ENCODE results near the gene BTN3A1. TPM values are rescaled to one million over a fixed set of nuclear protein-coding genes. Genes with fewer than 3 reads are reported as not detected.
"Not testable (repeated sequence)": the region's sequence is repeated elsewhere in the genome, so short reads cannot be mapped to it uniquely, and the experiment has no call there.

The BTN3A1 gene
- total RNA-seq, 2 donors from 2014 or later = 57.3 to 62.8 TPM

DNA sequence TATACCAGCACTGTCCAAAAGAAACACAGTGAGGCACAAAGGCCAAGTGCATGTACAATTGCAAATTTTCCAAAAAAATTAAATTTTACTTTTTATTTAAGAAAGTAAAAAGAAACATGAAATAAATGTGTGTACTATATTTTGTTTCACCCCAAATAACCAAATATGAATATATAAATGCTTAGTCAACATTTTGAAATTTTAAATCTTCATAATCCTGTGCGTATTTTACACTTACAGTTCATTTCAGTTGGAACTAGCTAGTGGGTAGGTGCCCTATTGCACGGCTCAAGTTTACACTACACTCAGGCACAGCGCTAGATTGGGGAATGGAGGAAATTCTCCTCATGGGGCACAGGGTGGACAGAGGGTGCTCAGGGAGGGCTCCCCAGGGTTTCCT is 20.3 kb downstream of the BTN3A1 start:
- Mint-ChIP-seq H3K4me3 (no peak overlapping the region), H3K27ac (peak overlapping the region; percentile 61), H3K9me3 (peaks cover 3 to 11% of the 10 kb centered on the region in 2 donors), H3K27me3 (ENCODE audit: low read depth) (no peaks in the 10 kb centered on the region), H3K4me1 (ENCODE audit: low read depth) (peaks cover 12% of the 10 kb centered on the region), H3K36me3 (ENCODE audit: insufficient read depth in 2 of 2) (peaks cover 5 to 12% of the 10 kb centered on the region in 2 donors)
- DNase-seq (no peak), ATAC-seq (replicated peaks in 1 of 2) (no peak)

DNA sequence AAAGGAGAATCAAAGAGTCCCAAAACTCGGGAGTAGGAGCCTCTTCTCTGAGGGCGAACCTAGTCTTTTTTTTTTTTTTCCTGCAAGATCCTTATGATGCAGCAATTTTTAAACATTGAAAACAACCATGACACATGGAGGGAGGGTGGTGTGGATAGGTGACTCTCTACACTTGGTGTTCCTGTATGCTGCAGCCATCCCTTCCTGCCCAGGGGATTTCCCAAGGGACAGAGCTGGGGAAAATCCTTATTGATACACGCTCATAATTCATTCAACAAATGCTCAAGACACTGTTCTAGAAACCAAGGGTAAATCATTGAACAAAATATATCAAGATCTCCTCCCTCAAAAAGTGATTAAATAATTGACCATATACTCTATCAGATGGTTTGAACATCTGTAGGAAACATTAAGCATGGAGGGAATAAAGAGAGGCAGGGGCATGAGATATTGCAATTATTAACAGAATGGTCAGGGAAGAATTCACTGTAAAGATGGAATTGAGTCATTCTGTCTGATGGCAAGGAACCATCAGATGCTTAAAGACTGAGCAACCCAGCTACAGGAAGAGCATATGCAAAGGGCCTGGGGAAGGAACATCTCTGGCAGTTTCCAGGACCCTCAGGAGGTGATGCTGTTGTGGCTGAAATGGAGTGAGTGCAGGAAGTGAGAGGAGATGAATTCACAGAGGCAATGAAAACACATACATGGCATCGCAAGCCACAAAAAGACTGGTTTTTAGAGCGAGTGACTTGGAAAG is 24.8 kb downstream of the BTN3A1 start:
- no peaks in the 10 kb centered on the region for H3K27me3 Mint-ChIP-seq (ENCODE audit: low read depth)
- no peak for ATAC-seq (replicated peaks in 1 of 2)
- H3K9me3 Mint-ChIP-seq = no peaks in the 10 kb centered on the region
- no peak for DNase-seq
- peaks cover 0 to 2% of the 10 kb centered on the region in 2 donors for H3K36me3 Mint-ChIP-seq (ENCODE audit: insufficient read depth in 2 of 2)
- peaks cover 12% of the 10 kb centered on the region for H3K4me1 Mint-ChIP-seq (ENCODE audit: low read depth)
- no peak overlapping the region for H3K4me3 Mint-ChIP-seq
- no peak overlapping the region for H3K27ac Mint-ChIP-seq

DNA sequence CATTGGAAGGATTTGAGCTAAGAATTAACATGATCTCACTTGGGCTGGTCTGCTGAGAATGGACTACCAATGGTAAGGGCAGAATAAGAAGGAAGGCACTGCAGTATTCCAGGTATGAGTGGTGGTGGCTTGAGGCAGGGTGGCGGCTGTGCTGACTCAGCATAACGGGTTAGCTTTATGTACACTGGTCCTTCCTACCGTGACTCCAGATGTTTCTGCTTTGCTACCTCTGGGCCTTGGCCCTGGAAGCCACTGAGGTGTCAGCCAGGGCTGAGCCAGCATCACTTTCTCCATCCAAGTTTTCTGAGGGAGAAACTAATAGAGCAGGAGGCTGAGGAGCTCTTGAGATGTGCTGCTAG is 25.4 kb downstream of the BTN3A1 start:
- peaks cover 12% of the 10 kb centered on the region for H3K4me1 Mint-ChIP-seq (ENCODE audit: low read depth)
- no peak overlapping the region for H3K4me3 Mint-ChIP-seq
- no peak for DNase-seq

DNA sequence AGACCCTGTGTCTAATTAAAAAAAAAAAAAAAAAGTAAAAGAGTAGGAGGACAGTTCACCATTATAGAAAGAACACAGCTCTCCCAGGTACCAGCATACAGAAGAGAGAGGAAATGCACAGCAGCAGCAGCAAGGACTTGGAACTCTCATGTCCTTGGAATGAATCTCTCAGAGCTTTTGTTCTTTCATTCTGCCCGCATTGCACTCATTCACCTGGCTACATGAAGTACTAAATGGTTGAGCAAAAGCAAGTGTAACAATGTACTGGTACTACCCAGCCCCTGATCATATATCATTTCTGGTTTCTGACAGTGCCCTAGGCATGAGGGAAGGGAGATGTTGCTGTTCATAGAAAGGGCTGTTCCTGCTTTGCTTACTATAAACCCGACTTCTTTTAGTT is 26.1 kb downstream of the BTN3A1 start:
- Mint-ChIP-seq H3K36me3 (ENCODE audit: insufficient read depth in 2 of 2) (peaks cover 0 to 2% of the 10 kb centered on the region in 2 donors), H3K4me3 (no peak overlapping the region), H3K27ac (no peak overlapping the region), H3K9me3 (no peaks in the 10 kb centered on the region), H3K4me1 (ENCODE audit: low read depth) (peaks cover 12% of the 10 kb centered on the region), H3K27me3 (ENCODE audit: low read depth) (no peaks in the 10 kb centered on the region)
- DNase-seq (no peak), ATAC-seq (replicated peaks in 1 of 2) (no peak)

More for the DNA sequence above, 25.4 kb downstream of the BTN3A1 start:
- Mint-ChIP-seq H3K27me3 (ENCODE audit: low read depth) (no peaks in the 10 kb centered on the region), H3K9me3 (no peaks in the 10 kb centered on the region), H3K36me3 (ENCODE audit: insufficient read depth in 2 of 2) (peaks cover 0 to 2% of the 10 kb centered on the region in 2 donors), H3K27ac (no peak overlapping the region)
- no peak for ATAC-seq (replicated peaks in 1 of 2)

- H3K4me3 Mint-ChIP-seq = no peak overlapping the region
- no peak for DNase-seq
- H3K27ac Mint-ChIP-seq = no peak overlapping the region
- H3K27me3 Mint-ChIP-seq (ENCODE audit: low read depth) = no peaks in the 10 kb centered on the region
- peaks cover 11% of the 10 kb centered on the region in 2 donors for H3K36me3 Mint-ChIP-seq (ENCODE audit: insufficient read depth in 2 of 2)
- no peak for ATAC-seq (replicated peaks in 1 of 2)
- H3K4me1 Mint-ChIP-seq (ENCODE audit: low read depth) = peaks cover 11% of the 10 kb centered on the region
- peaks cover 9 to 12% of the 10 kb centered on the region in 2 donors for H3K9me3 Mint-ChIP-seq
These were observed 28.7 kb downstream of the BTN3A1 start for GRCh38 chr6:26430787-26431186.

DNA sequence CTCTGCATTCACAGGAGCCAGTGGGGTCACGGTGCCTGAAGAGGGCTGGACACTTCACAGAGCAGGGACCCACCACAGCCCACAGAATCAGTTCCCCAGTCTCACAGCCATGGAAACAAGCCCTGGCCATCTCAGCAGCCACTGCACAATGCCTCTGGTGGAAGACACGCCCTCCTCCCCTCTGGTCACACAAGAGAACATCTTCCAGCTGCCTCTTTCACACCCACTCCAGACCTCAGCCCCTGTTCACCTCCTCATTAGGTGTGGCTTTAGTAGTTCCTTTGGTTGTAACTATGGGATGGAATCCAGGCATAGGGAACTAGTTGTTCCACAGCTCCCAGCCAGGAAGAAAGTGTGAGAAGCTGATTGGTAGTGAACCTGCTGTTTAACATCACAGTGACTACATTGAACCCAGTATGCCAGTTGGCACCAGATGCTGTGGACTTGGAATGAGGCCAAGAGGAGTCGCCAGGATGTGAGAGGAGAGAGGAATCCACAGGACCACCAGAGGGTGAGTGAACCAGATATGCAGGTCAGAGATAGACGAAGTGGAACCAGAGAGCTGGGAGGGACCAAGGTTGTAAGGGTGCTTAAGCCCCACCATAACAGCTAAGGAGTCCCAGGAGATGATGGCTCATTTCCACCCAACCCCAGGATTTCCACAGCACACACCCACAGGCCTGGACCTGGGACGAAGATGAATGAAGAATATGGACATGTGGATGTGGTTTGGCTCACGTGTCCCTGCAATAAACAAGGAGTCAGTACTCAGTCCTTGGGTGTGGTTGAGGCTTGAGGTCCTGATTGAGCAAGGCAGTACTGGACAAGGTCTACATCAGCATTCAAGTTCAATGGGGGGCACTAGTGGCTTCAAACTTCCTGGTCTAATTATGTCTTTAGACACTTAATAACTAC is 29.4 kb downstream of the BTN3A1 start:
- Mint-ChIP-seq H3K27ac (no peak overlapping the region), H3K27me3 (ENCODE audit: low read depth) (no peaks in the 10 kb centered on the region), H3K9me3 (peaks cover 9 to 12% of the 10 kb centered on the region in 2 donors), H3K36me3 (ENCODE audit: insufficient read depth in 2 of 2) (peaks cover 11 to 12% of the 10 kb centered on the region in 2 donors), H3K4me1 (ENCODE audit: low read depth) (peaks cover 6% of the 10 kb centered on the region), H3K4me3 (no peak overlapping the region)
- DNase-seq (no peak), ATAC-seq (replicated peaks in 1 of 2) (no peak)

DNA sequence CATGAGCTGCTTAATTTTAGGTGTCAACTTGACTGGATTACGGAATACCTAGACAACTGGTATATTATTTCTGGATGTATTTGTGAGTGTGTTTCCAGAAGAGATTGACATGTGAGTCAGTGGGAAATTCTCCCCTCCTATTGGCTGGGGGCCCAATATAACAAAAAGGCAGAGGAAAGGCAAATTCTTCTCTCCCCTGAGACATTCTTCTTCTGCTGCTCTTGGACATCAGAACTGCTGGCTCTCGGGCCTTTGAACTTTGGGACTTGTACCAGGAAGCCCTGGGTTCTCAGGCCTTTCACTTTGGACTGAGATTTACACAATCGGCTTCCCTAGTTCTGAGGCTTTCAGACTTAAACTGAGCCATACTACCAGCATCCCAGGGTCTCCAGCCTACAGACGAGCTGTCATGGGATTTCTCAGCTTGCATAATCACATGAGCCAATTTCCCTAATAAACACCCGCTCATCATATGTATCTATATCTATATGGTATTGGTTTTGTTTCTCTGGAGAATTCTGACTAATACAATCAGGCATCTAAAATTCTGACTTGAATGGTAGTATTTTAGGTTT is 30.6 kb downstream of the BTN3A1 start:
- no peak overlapping the region for H3K4me3 Mint-ChIP-seq
- DNase-seq (no peak), ATAC-seq (replicated peaks in 1 of 2) (no peak)
- H3K27ac Mint-ChIP-seq = no peak overlapping the region
- peaks cover 11 to 14% of the 10 kb centered on the region in 2 donors for H3K36me3 Mint-ChIP-seq (ENCODE audit: insufficient read depth in 2 of 2)
- no peaks in the 10 kb centered on the region for H3K4me1 Mint-ChIP-seq (ENCODE audit: low read depth)
- H3K9me3 Mint-ChIP-seq = peaks cover 9 to 12% of the 10 kb centered on the region in 2 donors
- H3K27me3 Mint-ChIP-seq (ENCODE audit: low read depth) = no peaks in the 10 kb centered on the region

GRCh38 chr6:26433680-26434079 is 31.6 kb downstream of the BTN3A1 start:
- H3K27ac Mint-ChIP-seq; H3K4me3 Mint-ChIP-seq; H3K27me3 Mint-ChIP-seq (ENCODE audit: low read depth); ATAC-seq (replicated peaks in 1 of 2); H3K4me1 Mint-ChIP-seq (ENCODE audit: low read depth); DNase-seq: not testable (repeated sequence)
- peaks cover 9 to 12% of the 10 kb centered on the region in 2 donors for H3K9me3 Mint-ChIP-seq
- H3K36me3 Mint-ChIP-seq (ENCODE audit: insufficient read depth in 2 of 2) = peaks cover 11 to 14% of the 10 kb centered on the region in 2 donors

DNA sequence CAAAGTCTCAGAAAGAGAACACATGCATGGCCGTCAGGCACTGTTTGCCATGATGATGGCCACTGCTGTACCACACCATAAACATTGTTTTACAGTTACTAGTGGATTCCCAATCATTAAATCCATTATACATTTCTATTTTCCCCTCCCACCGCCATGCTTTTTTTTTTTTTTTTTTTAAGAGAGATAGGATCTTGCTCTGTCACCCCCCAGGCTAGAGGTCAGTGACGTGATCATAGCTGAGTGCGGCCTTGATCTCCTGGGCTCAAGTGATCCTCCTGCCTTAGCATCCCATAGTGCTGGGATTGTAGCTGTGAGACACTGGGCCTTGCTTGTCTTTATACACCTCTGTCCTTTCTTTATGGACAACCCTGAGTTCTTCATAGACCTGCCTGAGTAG is 33.9 kb downstream of the BTN3A1 start:
- peaks cover 16 to 19% of the 10 kb centered on the region in 2 donors for H3K36me3 Mint-ChIP-seq (ENCODE audit: insufficient read depth in 2 of 2)
- no peak overlapping the region for H3K27ac Mint-ChIP-seq
- H3K9me3 Mint-ChIP-seq = peaks cover 9 to 12% of the 10 kb centered on the region in 2 donors
- H3K27me3 Mint-ChIP-seq (ENCODE audit: low read depth) = no peaks in the 10 kb centered on the region
- peaks cover 14% of the 10 kb centered on the region for H3K4me1 Mint-ChIP-seq (ENCODE audit: low read depth)
- no peak overlapping the region for H3K4me3 Mint-ChIP-seq
- ATAC-seq (replicated peaks in 1 of 2) (no peak), DNase-seq (no peak)

DNA sequence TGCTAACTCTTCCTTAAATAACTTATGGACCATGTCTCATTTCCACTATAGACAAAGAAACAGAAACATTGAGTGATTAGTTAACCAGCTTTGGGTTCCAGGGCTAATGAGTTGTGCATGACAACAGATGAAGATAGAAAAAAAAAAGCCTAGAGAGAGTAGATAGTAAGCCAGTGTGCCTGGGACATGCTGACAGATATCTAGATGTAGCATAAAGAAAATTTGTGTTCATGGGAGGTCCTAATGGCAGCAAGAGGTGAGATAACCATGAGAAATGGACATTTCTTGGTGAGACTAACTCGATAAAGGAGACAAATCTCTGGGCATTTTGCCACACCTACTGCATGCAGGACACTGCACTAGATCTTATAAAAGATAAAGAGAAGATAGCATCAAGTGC is 35.5 kb downstream of the BTN3A1 start:
- H3K4me1 Mint-ChIP-seq (ENCODE audit: low read depth) = peaks cover 24% of the 10 kb centered on the region
- peaks cover 17 to 20% of the 10 kb centered on the region in 2 donors for H3K36me3 Mint-ChIP-seq (ENCODE audit: insufficient read depth in 2 of 2)
- no peak for ATAC-seq (replicated peaks in 1 of 2)
- H3K27me3 Mint-ChIP-seq (ENCODE audit: low read depth) = no peaks in the 10 kb centered on the region
- no peak for DNase-seq
- no peak overlapping the region for H3K27ac Mint-ChIP-seq
- H3K9me3 Mint-ChIP-seq = peaks cover 9 to 12% of the 10 kb centered on the region in 2 donors
- H3K4me3 Mint-ChIP-seq = no peak overlapping the region

- Mint-ChIP-seq H3K9me3 (peaks cover 9 to 12% of the 10 kb centered on the region in 2 donors), H3K27ac (no peak overlapping the region), H3K27me3 (ENCODE audit: low read depth) (no peaks in the 10 kb centered on the region), H3K4me1 (ENCODE audit: low read depth) (peaks cover 28% of the 10 kb centered on the region), H3K36me3 (ENCODE audit: insufficient read depth in 2 of 2) (peaks cover 17 to 24% of the 10 kb centered on the region in 2 donors), H3K4me3 (no peak overlapping the region)
- ATAC-seq (replicated peaks in 1 of 2) (no peak), DNase-seq (no peak)
These were observed 35.9 kb downstream of the BTN3A1 start for GRCh38 chr6:26438000-26438399.

DNA sequence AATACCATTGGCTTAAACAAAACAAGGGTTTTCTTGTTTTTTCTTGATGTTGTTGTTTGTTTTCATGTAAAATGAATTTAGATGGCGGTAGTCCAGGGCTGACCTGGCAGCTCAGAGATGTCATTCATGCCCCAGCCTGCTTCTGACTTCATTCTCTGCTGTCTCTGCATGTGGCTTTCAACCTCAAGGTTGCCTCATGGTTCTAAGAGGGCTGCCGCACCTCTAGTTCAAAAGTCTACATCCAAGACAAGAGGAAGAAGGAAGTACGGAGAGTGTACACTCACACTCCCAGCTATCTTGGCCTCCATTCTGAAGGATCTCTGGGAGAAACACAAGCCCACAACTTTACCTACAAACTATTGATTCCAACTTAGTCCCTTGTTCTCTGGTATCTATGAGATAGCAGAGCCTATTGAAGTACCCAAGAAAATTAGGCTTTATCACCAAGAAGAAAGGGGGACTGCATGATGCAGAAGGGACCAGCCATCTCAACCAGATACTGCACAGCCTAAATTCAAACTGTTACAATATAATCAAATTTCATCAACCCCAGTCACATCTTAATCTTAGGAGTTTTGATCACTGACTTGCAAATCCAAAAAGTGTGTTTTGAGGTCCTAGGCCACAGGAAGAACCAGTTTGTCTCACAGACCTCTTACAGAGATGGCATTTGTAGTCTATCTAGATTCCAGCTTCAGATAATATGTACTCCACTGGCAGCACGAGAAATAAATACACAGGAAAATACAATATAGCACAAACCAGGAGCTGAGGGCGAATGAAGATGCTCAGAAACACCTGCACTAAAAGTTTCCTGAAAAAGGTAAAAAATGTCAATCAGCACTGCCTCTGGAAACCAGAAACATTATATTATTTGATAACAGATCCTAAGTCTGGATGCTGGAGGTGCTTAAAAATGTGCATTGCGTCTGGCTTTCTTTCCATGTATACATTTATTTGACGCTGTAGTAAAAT is 37.4 kb downstream of the BTN3A1 start:
- H3K27me3 Mint-ChIP-seq (ENCODE audit: low read depth) = no peaks in the 10 kb centered on the region
- H3K4me3 Mint-ChIP-seq = peak overlapping the region; percentile 90 to 99
- ATAC-seq (replicated peaks in 1 of 2) (no peak), DNase-seq (no peak)
- peaks cover 10 to 20% of the 10 kb centered on the region in 2 donors for H3K36me3 Mint-ChIP-seq (ENCODE audit: insufficient read depth in 2 of 2)
- peaks cover 2 to 5% of the 10 kb centered on the region in 2 donors for H3K9me3 Mint-ChIP-seq
- H3K27ac Mint-ChIP-seq = peak overlapping the region; percentile 97
- peaks cover 43% of the 10 kb centered on the region for H3K4me1 Mint-ChIP-seq (ENCODE audit: low read depth)

Measured in activated T-cell treated with anti-CD3 and anti-CD28 coated beads, Interleukin-2, amount 50 U/mL, for 72 hours (primary cell).